ENCODE measurements around the gene EBF3.

- TF ChIP-seq CTCF (IDR thresholded peaks at IDR 0.05; ENCODE audit: insufficient read depth, low read depth, low read length) (no peak), EZH2 (IDR thresholded peaks at IDR 0.05; ENCODE audit: insufficient read depth, low read length) (no peak)
Measured at GRCh38 chr10:129978980-129979379, 14.9 kb upstream of the EBF3 start.

Data from astrocyte (in vitro differentiated cells and primary cell).